SW 1271 (cell line): Measurements from ENCODE around the gene SORCS3.
"Not testable (repeated sequence)": the region's sequence is repeated elsewhere in the genome, so short reads cannot be mapped to it uniquely, and the experiment has no call there.

ENCODE experiments used
- DNase-seq, 2 experiments: peaks; one replicate each; lab custom pipeline; 2025; lab: John Stamatoyannopoulos, UW

Gene SORCS3

GRCh38 chr10:104690959-104691358 is 49.9 kb downstream of the SORCS3 start:
- no peak for DNase-seq

GRCh38 chr10:104694074-104694473 is 53.0 kb downstream of the SORCS3 start:
- no peak for DNase-seq

- DNase-seq, result not testable (repeated sequence)
Observed at GRCh38 chr10:104703262-104703661, 62.2 kb downstream of the SORCS3 start.

GRCh38 chr10:104706886-104707285 is 65.8 kb downstream of the SORCS3 start:
- no peak for DNase-seq

- DNase-seq, result no peak
Observed at GRCh38 chr10:104707602-104708459, 66.7 kb downstream of the SORCS3 start.

GRCh38 chr10:104711302-104711721 is 70.2 kb downstream of the SORCS3 start:
- no peak for DNase-seq

- not testable (repeated sequence) for DNase-seq
Observed at GRCh38 chr10:104730593-104730992, 89.5 kb downstream of the SORCS3 start.

GRCh38 chr10:104731192-104731591 is 90.1 kb downstream of the SORCS3 start:
- DNase-seq, result no peak

GRCh38 chr10:104732222-104732621 is 91.1 kb downstream of the SORCS3 start:
- no peak for DNase-seq

- DNase-seq, result no peak
Observed at GRCh38 chr10:104734433-104734832, 93.3 kb downstream of the SORCS3 start.

- no peak for DNase-seq
Observed at GRCh38 chr10:104735036-104735756, 94.1 kb downstream of the SORCS3 start.

- DNase-seq, result no peak
Observed at GRCh38 chr10:104735757-104736391, 94.8 kb downstream of the SORCS3 start.

- DNase-seq, result no peak
Observed at GRCh38 chr10:104741127-104741526, 100.0 kb downstream of the SORCS3 start.

GRCh38 chr10:104744052-104744451 is 103.0 kb downstream of the SORCS3 start:
- DNase-seq, result no peak

GRCh38 chr10:104750291-104750690 is 109.2 kb downstream of the SORCS3 start:
- no peak for DNase-seq

GRCh38 chr10:104762793-104763192 is 121.7 kb downstream of the SORCS3 start:
- DNase-seq, result no peak

GRCh38 chr10:104766341-104766740 is 125.3 kb downstream of the SORCS3 start:
- DNase-seq, result no peak

GRCh38 chr10:104767282-104767681 is 126.2 kb downstream of the SORCS3 start:
- DNase-seq, result no peak

GRCh38 chr10:104767745-104768144 is 126.7 kb downstream of the SORCS3 start:
- DNase-seq, result no peak

- DNase-seq, result no peak
Observed at GRCh38 chr10:104773105-104773504, 132.0 kb downstream of the SORCS3 start.

GRCh38 chr10:104774234-104774633 is 133.1 kb downstream of the SORCS3 start:
- no peak for DNase-seq

GRCh38 chr10:104777086-104777799 is 136.2 kb downstream of the SORCS3 start:
- DNase-seq, result no peak
